K562 (cell line): ENCODE results near the gene PRELID3B. TPM values are rescaled to one million over a fixed set of nuclear protein-coding genes. Genes with fewer than 3 reads are reported as not detected.
A peak's percentile ranks its signal among the peaks of the same experiment; 100 is the strongest.

Experiments
- ATAC-seq: fragments of 200-7000 bp; cut with Tn5 transposase; 3 replicates; pipeline ENCODE4 v1.9.1; 2020; ENCODE audit warnings: moderate library complexity
- BruUV-seq: library from RNA; stranded (reverse); fragments of 400-500 nt; replicated peaks from 2 replicates; lab custom pipeline; 2021; lab: Mats Ljungman, UMichigan
- CTCF ChIA-PET: fragments of 300-600 bp; formaldehyde crosslinking; extraction: SDS; loops from one replicate; lab custom pipeline; 2021; ENCODE audit warnings: low intra/inter-chr PET ratio; lab: Yijun Ruan, JAX
- POLR2A ChIA-PET: fragments of 300-600, 350-650 bp; sonication (Branson Sonifier 250); formaldehyde crosslinking; extraction: SDS; loops from one replicate; lab custom pipeline; 2021; ENCODE audit warnings: antibody characterized with exemption, inconsistent platforms; lab: Yijun Ruan, JAX
- DNase-seq, 4 experiments: peaks; one replicate each; pipeline versions ENCODE4 v3.0.0 to v3.0.0-alpha.2; 2011 to 2018; ENCODE audit warnings: low spot score in 3 of 4, mixed read lengths in 3 of 4; ENCODE audit errors: extremely low read depth in 1 of 4
- FAIRE-seq: peaks from 2 replicates; lab custom pipeline; 2011; peaks lifted over from hg19 to GRCh38; lab: Jason Lieb, UNC
- H2AFZ ChIP-seq: 2 replicates; pipeline ENCODE4 v1.6.0; 2011; ENCODE audit warnings: low read depth, low read length, control low read depth, inconsistent platforms
- H3K27ac ChIP-seq: fragments of 200-600 bp; 3 replicates; pipeline ENCODE4 v1.8.0; 2011; ENCODE audit warnings: low read depth, mild to moderate bottlenecking, control low read depth, inconsistent platforms, low read length, moderate library complexity, mixed read lengths; ENCODE audit errors: extremely low read depth
- H3K27me3 ChIP-seq, 2 experiments: fragments of 300-600 bp in 1 of 2; 2 replicates in 1 of 2; 3 replicates in 1 of 2; pipeline versions ENCODE4 v1.6.0 to v1.8.0; 2011; ENCODE audit warnings: inconsistent platforms in 2 of 2, low read length in 2 of 2, mild to moderate bottlenecking in 1 of 2, mixed read lengths in 1 of 2, moderate library complexity in 1 of 2; ENCODE audit not compliant: control insufficient read depth in 2 of 2, insufficient read depth in 2 of 2
- H3K36me3 ChIP-seq: fragments of 300-600 bp; 3 replicates; pipeline ENCODE4 v1.8.0; 2011; ENCODE audit warnings: mild to moderate bottlenecking, low read length, inconsistent platforms; ENCODE audit not compliant: control insufficient read depth, insufficient read depth
- H3K4me1 ChIP-seq, 2 experiments: fragments of 200-600 bp in 1 of 2; replicated peaks in 1 of 2; 2 replicates in 1 of 2; 3 replicates in 1 of 2; pipeline versions ENCODE4 v1.5.1 to v1.8.0; 2011; ENCODE audit warnings: inconsistent platforms in 2 of 2, low read length in 2 of 2, mild to moderate bottlenecking in 1 of 2, mixed read lengths in 1 of 2, moderate library complexity in 1 of 2; ENCODE audit not compliant: control insufficient read depth in 2 of 2, insufficient read depth in 2 of 2
- H3K4me2 ChIP-seq: 2 replicates; pipeline ENCODE4 v1.6.1; 2011; ENCODE audit warnings: low read length, control low read depth, inconsistent platforms, mixed read lengths; ENCODE audit not compliant: insufficient read depth
- H3K4me3 ChIP-seq: fragments of 200-600 bp; sonication (generic), shearing (Covaris generic); 2 replicates; pipeline ENCODE4 v1.5.1; 2016; ENCODE audit warnings: control low read depth, inconsistent platforms
- H3K79me2 ChIP-seq: fragments of 200-600 bp; 3 replicates; pipeline ENCODE4 v1.8.0; 2011; ENCODE audit warnings: low read length, inconsistent platforms; ENCODE audit not compliant: control insufficient read depth, insufficient read depth
- H3K9ac ChIP-seq, 2 experiments: 2 replicates each; pipeline versions ENCODE4 v1.6.0 to v1.6.1; 2011; ENCODE audit warnings: low read depth in 2 of 2, low read length in 2 of 2, control low read depth in 1 of 2, inconsistent platforms in 1 of 2, mild to moderate bottlenecking in 1 of 2, mixed read lengths in 1 of 2; ENCODE audit not compliant: insufficient read depth in 1 of 2
- H3K9me1 ChIP-seq: one replicate; pipeline ENCODE4 v1.6.0; 2011; ENCODE audit warnings: inconsistent platforms, mild to moderate bottlenecking, low read length, moderate library complexity; ENCODE audit not compliant: control insufficient read depth, insufficient read depth
- H3K9me3 ChIP-seq: replicated peaks from 2 replicates; pipeline ENCODE4 v1.5.1; 2011; ENCODE audit warnings: low read depth, low read length, inconsistent platforms; ENCODE audit not compliant: control insufficient read depth, insufficient read depth
- H4K20me1 ChIP-seq: replicated peaks from 2 replicates; pipeline ENCODE4 v1.6.1; 2011; ENCODE audit warnings: low read length, inconsistent platforms, mixed read lengths; ENCODE audit not compliant: control insufficient read depth, insufficient read depth
- ATF3 ChIP-seq, 2 experiments: fragments of 450-650 bp in 1 of 2; sonication (generic) in 1 of 2; formaldehyde crosslinking in 1 of 2; IDR thresholded peaks in 1 of 2; conservative IDR thresholded peaks in 1 of 2; 2 replicates each; pipeline versions ENCODE4 v1.6.1 to v1.8.1; 2016 to 2023; ENCODE audit warnings: mild to moderate bottlenecking in 2 of 2, moderate library complexity in 2 of 2, inconsistent platforms in 1 of 2, missing genetic modification reagents in 1 of 2
- ATF7 ChIP-seq: fragments of 450-650 bp; IDR thresholded peaks from 2 replicates; pipeline ENCODE4 v1.7.1; 2014; ENCODE audit warnings: mild to moderate bottlenecking, moderate library complexity
- CBFA2T2 ChIP-seq: fragments of 450-650 bp; conservative IDR thresholded peaks from 2 replicates; pipeline ENCODE4 v1.6.1; 2017; ENCODE audit warnings: mild to moderate bottlenecking
- CBFA2T3 ChIP-seq: fragments of 450-650 bp; IDR thresholded peaks from 2 replicates; pipeline ENCODE4 v1.6.1; 2017
- CBX2 ChIP-seq: fragments of 200-600 bp; sonication (generic); IDR thresholded peaks from one replicate; pipeline ENCODE4 v1.6.1; 2012; ENCODE audit warnings: mild to moderate bottlenecking, low read length, inconsistent platforms; ENCODE audit not compliant: insufficient read depth, poor library complexity, severe bottlenecking
- EGR1 ChIP-seq: fragments of 450-650 bp; conservative IDR thresholded peaks from 2 replicates; pipeline ENCODE4 v1.6.1; 2017; ENCODE audit warnings: mild to moderate bottlenecking
- ESRRA ChIP-seq: fragments of 450-650 bp; IDR thresholded peaks from 2 replicates; pipeline ENCODE4 v1.6.1; 2014; ENCODE audit warnings: low read depth, mild to moderate bottlenecking, moderate library complexity, borderline replicate concordance
- JUN ChIP-seq, 2 experiments: sonication (generic) in 1 of 2; formaldehyde crosslinking in 1 of 2; IDR thresholded peaks; 2 replicates each; pipeline versions ENCODE4 v1.6.1 to v1.8.0; 2012 to 2022; ENCODE audit warnings: borderline replicate concordance in 2 of 2, mild to moderate bottlenecking in 2 of 2, improper control_type of control experiment in 1 of 2, low read depth in 1 of 2, low read length in 1 of 2, missing genetic modification reagents in 1 of 2
- JUND ChIP-seq, 2 experiments: IDR thresholded peaks; 2 replicates in 1 of 2; 3 replicates in 1 of 2; pipeline ENCODE4 v1.6.1; 2011; ENCODE audit warnings: borderline replicate concordance in 2 of 2, low read depth in 2 of 2, low read length in 2 of 2, improper control_type of control experiment in 1 of 2, missing biosample characterization in 1 of 2, missing genetic modification characterization in 1 of 2, missing genetic modification reagents in 1 of 2
- KDM1A ChIP-seq, 2 experiments: fragments of 450-650 bp; IDR thresholded peaks; 2 replicates each; pipeline ENCODE4 v1.6.1; 2016; ENCODE audit warnings: mild to moderate bottlenecking in 2 of 2
- KDM2B ChIP-seq: fragments of 250-450 bp; sonication (Bioruptor Pico); IDR thresholded peaks from 2 replicates; pipeline ENCODE4 v1.8.0; 2021; ENCODE audit warnings: mild to moderate bottlenecking, moderate library complexity
- PHF21A ChIP-seq: fragments of 450-650 bp; IDR thresholded peaks from 2 replicates; pipeline ENCODE4 v1.6.1; 2017; ENCODE audit warnings: low read depth, borderline replicate concordance
- RAD51 ChIP-seq: fragments of 450-650 bp; IDR thresholded peaks from 2 replicates; pipeline ENCODE4 v1.7.1; 2016; ENCODE audit warnings: low read depth, mild to moderate bottlenecking, borderline replicate concordance
- RCOR1 ChIP-seq, 2 experiments: IDR thresholded peaks; 2 replicates each; pipeline ENCODE4 v1.6.1; 2012; ENCODE audit warnings: low read depth in 2 of 2, low read length in 2 of 2, borderline replicate concordance in 1 of 2, improper control_type of control experiment in 1 of 2
- RNF2 ChIP-seq: sonication (generic); IDR thresholded peaks from 2 replicates; pipeline ENCODE4 v1.6.1; 2016
- TAL1 ChIP-seq: fragments of 450-650 bp; IDR thresholded peaks from 2 replicates; pipeline ENCODE4 v1.6.1; 2016; ENCODE audit warnings: mild to moderate bottlenecking
- U2AF1 ChIP-seq: fragments of 200-400 bp; formaldehyde crosslinking; optimal IDR thresholded peaks from 2 replicates; pipeline ENCODE3; 2017; ENCODE audit warnings: mild to moderate bottlenecking, low read depth, low read length, moderate library complexity
- XRCC4 ChIP-seq: IDR thresholded peaks from one replicate; pipeline ENCODE4 v1.6.1; 2011; ENCODE audit not compliant: insufficient read depth, insufficient read length; ENCODE audit errors: extremely low read depth
- ZNF449 ChIP-seq: fragments of 250-450 bp; sonication (Bioruptor Pico); IDR thresholded peaks from 2 replicates; pipeline ENCODE4 v1.8.0; 2022; ENCODE audit warnings: moderate library complexity, mild to moderate bottlenecking, inconsistent platforms
- WGBS: fragments of 100-300 bp; shearing (Covaris generic); methylation state at CpG from one replicate; pipeline ENCODE4 v1.1.6; 2016; ENCODE audit warnings: low coverage, mixed read lengths; ENCODE audit not compliant: insufficient coverage; ENCODE audit errors: missing lambda C conversion rate; 5-methylcytosine and 5-hydroxymethylcytosine counted together
- in situ Hi-C: fragments of 300-500 bp; cut with MboI; formaldehyde crosslinking; loops from 4 replicates; pipeline ENCODE4 v1.15.0; 2018; ENCODE audit warnings: inconsistent platforms, mixed read lengths
- intact Hi-C: fragments of 100-400 bp; cut with micrococcal nuclease; formaldehyde crosslinking; loops from 2 replicates; pipeline ENCODE4 v1.14.2; 2022
- polyA plus RNA-seq, 8 experiments: library from polyadenylated mRNA; depleted of rRNA in 4 of 8; stranded (reverse) in 5 of 8; unstranded in 3 of 8; fragments of >200 nt; fragmentation: Nextera tagmentation in 2 of 8; fragmentation: Illumina TruSeq in 1 of 8; extraction: Ambion mirVana in 2 of 8; extraction: Trizol in 1 of 8; gene quantifications; 2 replicates each; pipeline versions ENCODE4 v1.2.1 to v1.2.3, GENCODE V29; 2011 to 2014; ENCODE audit warnings: inconsistent platforms in 1 of 8, missing spikeins in 1 of 8
- total RNA-seq, 7 experiments: library from RNA; depleted of rRNA in 6 of 7; stranded (reverse); fragments of >200 nt in 6 of 7; fragmentation: Illumina TruSeq in 2 of 7; extraction: Trizol in 2 of 7; gene quantifications; 2 replicates each; pipeline versions ENCODE4 v1.2.1 to v1.2.3, GENCODE V29; 2011 to 2021; ENCODE audit warnings: low replicate concordance in 1 of 7

Gene PRELID3B
- total and polyA plus RNA-seq, 9 of the 15 experiments (the other 6 are each of a cell fraction or from before 2014, with no cell fraction given) = 77.0 to 186 (median 101) TPM

GRCh38 chr20:59063358-59064213, 21.0 kb upstream of the PRELID3B start:
- FAIRE-seq (peak; percentile 37), ATAC-seq (no peak; the same call in 2 of the 3 replicates)
- in situ Hi-C loops = no loop called here
- TF ChIP-seq KDM2B (CRISPR knock-in tag) (no peak), XRCC4 (no peak), CBX2 (peak; percentile 77), U2AF1 (no peak), CBFA2T3 (peak; percentile 78), ATF7 (peak; percentile 65; the same call in 1 of the 2 replicates), ZNF449 (CRISPR knock-in tag) (no peak), ATF3 (IDR thresholded peaks at IDR 0.05) (peak; percentile 75), ATF3 (CRISPR knock-in tag; conservative IDR thresholded peaks at IDR 0.05) (no peak), KDM1A (IDR thresholded peaks at IDR 0.05) (peak; percentile 96; a peak in 3 of 4 replicates), RNF2 (peak; percentile 25; the same call in 1 of the 2 replicates), JUND (IDR thresholded peaks at IDR 0.05; ENCODE audit: borderline replicate concordance, low read depth, low read length) (peak; percentile 58; the same call in 1 of the 2 replicates), JUND (tag; IDR thresholded peaks at IDR 0.05; ENCODE audit: borderline replicate concordance, low read depth, low read length) (no peak), RCOR1 (IDR thresholded peaks at IDR 0.05; ENCODE audit: borderline replicate concordance in 1 of 2, low read depth in 2 of 2, low read length in 2 of 2) (peak in 1 of 2 experiments; percentile 70; a peak in 1 of 4 replicates), EGR1 (peak; percentile 92), ESRRA (no peak), JUN (IDR thresholded peaks at IDR 0.05; ENCODE audit: borderline replicate concordance, low read depth, low read length) (peak; percentile 29; the same call in 1 of the 2 replicates), JUN (CRISPR knock-in tag; IDR thresholded peaks at IDR 0.05; ENCODE audit: borderline replicate concordance) (no peak), RAD51 (no peak), CBFA2T2 (peak; percentile 60), TAL1 (peak; percentile 10; the same call in 1 of the 2 replicates), PHF21A (0 out of 2 replicates have a peak, but pooled peaks have one; percentile 43)

More at GRCh38 chr20:59063358-59064213, 21.0 kb upstream of the PRELID3B start:
- peaks cover 9 to 16% of the 10 kb centered on the region in 2 experiments for H3K27me3 ChIP-seq
- no peaks in the 10 kb centered on the region for H3K4me1 ChIP-seq
- H2AFZ ChIP-seq = no peak overlapping the region
- BruUV-seq = no TSS peak
- H3K36me3 ChIP-seq = no peaks in the 10 kb centered on the region
- no peak overlapping the region for H3K4me3 ChIP-seq
- H3K9me1 ChIP-seq = no peaks in the 10 kb centered on the region
- CTCF ChIA-PET = no interaction called here
- intact Hi-C loops = no loop called here
- no peak overlapping the region for H3K9ac ChIP-seq
- POLR2A ChIA-PET = interaction anchor here (0.8 to 1.3 kb wide), 3 partner anchors 17 to 300 kb away, joined by 3 read pairs; no protein-coding TSS in a partner anchor
- WGBS = under 1% methylated on average over 22 of the region's 22 CpGs
- H3K27ac ChIP-seq = no peak overlapping the region
- H3K4me2 ChIP-seq = no peak overlapping the region
- H3K9me3 ChIP-seq = no peaks in the 10 kb centered on the region
- DNase-seq = peak in 1 of 4 experiments; percentile 38
- no peaks in the 10 kb centered on the region for H4K20me1 ChIP-seq
- no peaks in the 10 kb centered on the region for H3K79me2 ChIP-seq
